CD14-positive monocyte (primary cell): ENCODE data around the gene ASCC3. TPM values are rescaled to one million over a fixed set of nuclear protein-coding genes. Genes with fewer than 3 reads are reported as not detected.

Experiments
- DNase-seq, 3 donors: peaks; one replicate each; pipeline ENCODE4 v3.0.0-alpha.2; 2011 to 2022
- H2AFZ ChIP-seq: 2 replicates; pipeline ENCODE4 v1.6.0; 2012; ENCODE audit warnings: mild to moderate bottlenecking, low read depth, low read length, inconsistent platforms; ENCODE audit not compliant: insufficient read depth, poor library complexity, severe bottlenecking
- H3K27ac ChIP-seq, 2 donors: 1 replicate in 1 of 2; 2 replicates in 1 of 2; pipeline ENCODE4 v1.5.1; 2012 to 2013; ENCODE audit warnings: low read length in 2 of 2, control low read depth in 1 of 2, inconsistent platforms in 1 of 2, low read depth in 1 of 2, mild to moderate bottlenecking in 1 of 2
- H3K27me3 ChIP-seq, 2 donors: one replicate each; pipeline versions ENCODE4 v1.6.0 to v1.6.1; 2011 to 2013; ENCODE audit warnings: low read length in 2 of 2; ENCODE audit not compliant: control insufficient read depth in 2 of 2, insufficient read depth in 2 of 2
- H3K36me3 ChIP-seq, 2 donors: replicated peaks in 1 of 2; 1 replicate in 1 of 2; 2 replicates in 1 of 2; pipeline versions ENCODE4 v1.5.1 to v1.6.1; 2012 to 2013; ENCODE audit warnings: low read length in 2 of 2, control low read depth in 1 of 2, inconsistent platforms in 1 of 2, mild to moderate bottlenecking in 1 of 2; ENCODE audit not compliant: insufficient read depth in 2 of 2, control insufficient read depth in 1 of 2
- H3K4me1 ChIP-seq, 2 donors: 1 replicate in 1 of 2; 2 replicates in 1 of 2; pipeline versions ENCODE4 v1.5.1 to v1.6.1; 2012 to 2013; ENCODE audit warnings: low read length in 2 of 2, control low read depth in 1 of 2, inconsistent platforms in 1 of 2, mild to moderate bottlenecking in 1 of 2, moderate library complexity in 1 of 2; ENCODE audit not compliant: insufficient read depth in 2 of 2, control insufficient read depth in 1 of 2
- H3K4me2 ChIP-seq: replicated peaks from 2 replicates; pipeline ENCODE3; 2012; ENCODE audit warnings: low read length, moderate library complexity, mild to moderate bottlenecking; ENCODE audit not compliant: poor library complexity, severe bottlenecking; ENCODE audit errors: extremely low read depth
- H3K4me3 ChIP-seq, 3 experiments: fragments of 200-600 bp in 1 of 3; sonication (generic) in 1 of 3; replicated peaks in 1 of 3; 1 replicate in 2 of 3; 2 replicates in 1 of 3; pipeline ENCODE4 v1.5.1; 2011 to 2013; ENCODE audit warnings: low read length in 3 of 3, mild to moderate bottlenecking in 3 of 3, control low read depth in 2 of 3, low read depth in 2 of 3, inconsistent platforms in 1 of 3, moderate library complexity in 1 of 3
- H3K79me2 ChIP-seq: 2 replicates; pipeline ENCODE4 v1.6.0; 2012; ENCODE audit warnings: mild to moderate bottlenecking, control low read depth, inconsistent platforms, low read length, moderate library complexity; ENCODE audit not compliant: insufficient read depth
- H3K9ac ChIP-seq: 2 replicates; pipeline ENCODE4 v1.6.0; 2017; ENCODE audit warnings: low read length, mild to moderate bottlenecking; ENCODE audit not compliant: insufficient read depth, poor library complexity, severe bottlenecking
- H3K9me3 ChIP-seq, 2 donors: replicated peaks in 1 of 2; 1 replicate in 1 of 2; 2 replicates in 1 of 2; pipeline versions ENCODE4 v1.5.1 to v1.6.1; 2012 to 2013; ENCODE audit warnings: low read length in 2 of 2, control low read depth in 1 of 2; ENCODE audit not compliant: control insufficient read depth in 1 of 2, insufficient read depth in 1 of 2
- H4K20me1 ChIP-seq: 2 replicates; pipeline ENCODE4 v1.6.0; 2012; ENCODE audit warnings: mild to moderate bottlenecking, low read length, control low read depth, moderate library complexity; ENCODE audit not compliant: insufficient read depth
- H3K27ac Mint-ChIP-seq, 7 donors: one replicate each; pipeline ENCODE4 v1.8.0; 2020; ENCODE audit warnings: mild to moderate bottlenecking in 7 of 7, mixed read lengths in 7 of 7, moderate library complexity in 6 of 7, inconsistent platforms in 2 of 7
- H3K27me3 Mint-ChIP-seq, 3 donors: one replicate each; pipeline ENCODE4 v1.8.0; 2021 to 2022; ENCODE audit warnings: low read depth in 3 of 3, mild to moderate bottlenecking in 3 of 3, mixed read lengths in 3 of 3, moderate library complexity in 3 of 3, inconsistent platforms in 1 of 3
- H3K36me3 Mint-ChIP-seq, 2 donors: one replicate each; pipeline ENCODE4 v1.8.0; 2020; ENCODE audit warnings: mixed read lengths in 2 of 2, inconsistent platforms in 1 of 2, mild to moderate bottlenecking in 1 of 2
- H3K4me1 Mint-ChIP-seq: one replicate; pipeline ENCODE4 v1.8.0; 2020; ENCODE audit warnings: mild to moderate bottlenecking, mixed read lengths
- H3K4me3 Mint-ChIP-seq, 2 donors: one replicate each; pipeline ENCODE4 v1.8.0; 2020; ENCODE audit warnings: mild to moderate bottlenecking in 2 of 2, mixed read lengths in 2 of 2, moderate library complexity in 1 of 2
- H3K9me3 Mint-ChIP-seq, 7 donors: one replicate each; pipeline ENCODE4 v1.8.0; 2020 to 2022; ENCODE audit warnings: mixed read lengths in 7 of 7, mild to moderate bottlenecking in 6 of 7, moderate library complexity in 6 of 7, inconsistent platforms in 2 of 7
- CTCF ChIP-seq: fragments of 200-600 bp; IDR thresholded peaks from one replicate; pipeline ENCODE4 v1.8.0; 2022; ENCODE audit warnings: antibody characterized with exemption, mild to moderate bottlenecking
- WGBS: methylation state at CpG from one replicate; pipeline ENCODE4 v1.1.5; 2013; ENCODE audit warnings: missing lambda C conversion rate; ENCODE audit not compliant: insufficient coverage; 5-methylcytosine and 5-hydroxymethylcytosine counted together
- intact Hi-C, 2 donors: fragments of 100-400 bp; cut with micrococcal nuclease; formaldehyde crosslinking; loops; one replicate each; pipeline versions ENCODE4 v1.15.0 to v1.15.1; 2023
- polyA plus RNA-seq, 3 donors: library from polyadenylated mRNA; depleted of rRNA in 1 of 3; unstranded in 2 of 3; stranded (reverse) in 1 of 3; fragments of 300-500 nt in 2 of 3; fragments of >200 nt in 1 of 3; fragmentation: Illumina TruSeq in 2 of 3; gene quantifications; 1 replicate in 2 of 3; 2 replicates in 1 of 3; pipeline ENCODE4 v1.2.3, GENCODE V29; 2012 to 2021

Gene ASCC3
- polyA plus RNA-seq, 3 donors, result 6.4 to 12.9 (median 10.6) TPM

GRCh38 chr6:100823041-100823440 lies 58.1 kb downstream of the ASCC3 start:
- WGBS, result 93% methylated on average over 2 of the region's 5 CpGs
- Mint-ChIP-seq H3K9me3 (peaks cover 0 to 9% (median 3%) of the 10 kb centered on the region in 7 donors), H3K4me1 (no peaks in the 10 kb centered on the region)

GRCh38 chr6:100818066-100818465 lies 63.1 kb downstream of the ASCC3 start:
- Mint-ChIP-seq H3K27me3 (no peaks in the 10 kb centered on the region), H3K36me3 (peaks cover 16 to 23% of the 10 kb centered on the region in 2 donors), H3K4me3 (no peak overlapping the region), H3K4me1 (no peaks in the 10 kb centered on the region), H3K9me3 (peaks cover 3 to 17% (median 7%) of the 10 kb centered on the region in 7 donors), H3K27ac (no peak overlapping the region)
- Histone ChIP-seq H3K4me3 (no peak overlapping the region), H3K27ac (no peak overlapping the region), H4K20me1 (no peaks in the 10 kb centered on the region), H3K27me3 (no peaks in the 10 kb centered on the region), H3K79me2 (no peaks in the 10 kb centered on the region), H3K9me3 (peaks cover 0 to 4% of the 10 kb centered on the region in 2 donors), H3K36me3 (no peaks in the 10 kb centered on the region), H2AFZ (no peak overlapping the region), H3K4me2 (no peak overlapping the region), H3K4me1 (no peaks in the 10 kb centered on the region), H3K9ac (no peak overlapping the region)
- intact Hi-C loops, result no loop called here
- DNase-seq, result no peak
- 83% methylated on average over 1 of the region's 2 CpGs for WGBS
- no peak for TF ChIP-seq CTCF

More at GRCh38 chr6:100823041-100823440, 58.1 kb downstream of the ASCC3 start:
- no peak for TF ChIP-seq CTCF
- H3K4me2 ChIP-seq, result no peak overlapping the region
- no peak overlapping the region for H3K9ac ChIP-seq
- no peaks in the 10 kb centered on the region for H3K27me3 ChIP-seq
- no peak for DNase-seq
- no peaks in the 10 kb centered on the region for H3K36me3 ChIP-seq
- Mint-ChIP-seq H3K27ac (peak overlapping the region in 1 of 7 donors; percentile 8), H3K27me3 (no peaks in the 10 kb centered on the region), H3K4me3 (no peak overlapping the region), H3K36me3 (peaks cover 10 to 17% of the 10 kb centered on the region in 2 donors)
- no peak overlapping the region for H3K4me3 ChIP-seq
- peaks cover 0 to 3% of the 10 kb centered on the region in 2 donors for H3K9me3 ChIP-seq
- no peaks in the 10 kb centered on the region for H4K20me1 ChIP-seq
- H3K4me1 ChIP-seq, result no peaks in the 10 kb centered on the region
- intact Hi-C loops, result no loop called here
- H3K27ac ChIP-seq, result no peak overlapping the region
- H3K79me2 ChIP-seq, result no peaks in the 10 kb centered on the region
- H2AFZ ChIP-seq, result no peak overlapping the region
